Endothelial cell of umbilical vein (primary cell): Measurements from ENCODE around the gene MGAT5B.

ENCODE experiments used
- CTCF ChIP-seq, 2 donors: IDR thresholded peaks; 1 replicate in 1 of 2; 2 replicates in 1 of 2; pipeline ENCODE4 v1.5.1; 2011; ENCODE audit warnings: low read length in 2 of 2, mild to moderate bottlenecking in 2 of 2, moderate library complexity in 2 of 2, control low read depth in 1 of 2, inconsistent platforms in 1 of 2, low read depth in 1 of 2; ENCODE audit not compliant: insufficient read depth in 1 of 2; ENCODE audit errors: extremely low read depth in 1 of 2
- JUN ChIP-seq: IDR thresholded peaks from 2 replicates; pipeline ENCODE4 v1.6.1; 2011; ENCODE audit warnings: borderline replicate concordance, low read depth; ENCODE audit not compliant: insufficient read length, insufficient read depth
- MAX ChIP-seq: IDR thresholded peaks from 2 replicates; pipeline ENCODE4 v1.6.1; 2011; ENCODE audit not compliant: insufficient read depth, insufficient read length
- MYC ChIP-seq: IDR thresholded peaks from one replicate; pipeline ENCODE4 v1.6.1; 2011; ENCODE audit warnings: mild to moderate bottlenecking, low read depth, low read length
- POLR2A ChIP-seq: IDR thresholded peaks from 2 replicates; pipeline ENCODE4 v1.6.1; 2012; ENCODE audit warnings: low read depth, mild to moderate bottlenecking, control low read depth, low read length
- POLR2AphosphoS5 ChIP-seq: IDR thresholded peaks from 2 replicates; pipeline ENCODE4 v1.6.1; 2012; ENCODE audit warnings: low read depth, mild to moderate bottlenecking, control low read depth, low read length, moderate library complexity; ENCODE audit not compliant: insufficient read depth

- TF ChIP-seq MAX (no peak), MYC (no peak), JUN (no peak), POLR2A (no peak), CTCF (IDR thresholded peaks at IDR 0.05; ENCODE audit: extremely low read depth in 1 of 2, insufficient read depth in 1 of 2, low read depth in 1 of 2, low read length in 2 of 2) (no peak), POLR2AphosphoS5 (no peak)
These were observed 33.3 kb upstream of the MGAT5B start for GRCh38 chr17:76834870-76835269.
